ENCODE data around the gene TBC1D2.

TBC1D2 gene

DNA sequence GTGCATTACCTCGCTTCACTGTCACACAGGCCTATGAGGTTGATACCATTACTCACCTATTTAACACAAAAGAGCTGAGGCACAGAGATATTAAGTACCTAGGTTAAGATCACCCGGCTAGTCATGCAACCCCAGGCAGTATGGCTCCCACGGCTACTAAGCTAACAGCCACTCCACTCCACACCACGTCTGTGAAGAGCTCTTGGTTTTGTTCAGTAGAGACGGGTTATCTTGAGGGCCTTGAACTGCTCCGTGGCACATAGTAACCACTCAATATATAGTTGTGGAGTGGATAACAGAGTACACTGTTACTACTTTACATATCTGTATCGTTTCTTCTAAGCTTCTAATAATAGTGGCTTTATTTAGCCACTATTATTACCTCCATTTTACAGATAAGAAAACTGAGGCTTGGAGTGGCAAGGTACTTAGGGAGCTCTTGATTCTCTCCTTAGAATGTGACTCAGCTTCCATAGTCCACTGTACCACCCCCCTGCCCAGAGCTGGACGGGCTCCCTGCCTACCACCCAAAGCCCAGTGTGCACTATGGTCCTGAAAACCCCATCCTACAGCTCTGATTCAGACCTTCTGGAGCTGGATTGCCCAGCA lies 62.0 kb downstream of the TBC1D2 start:
- DNase-seq (ENCODE audit: low read depth), result no peak
- H3K4me3 ChIP-seq (ENCODE audit: low read length), result peak overlapping the region; percentile 54

GRCh38 chr9:98192503-98193335 lies 62.7 kb downstream of the TBC1D2 start, which contains the start of gene CORO2A:
CORO2A (minus strand) TSS chr9:98192637; CDS start chr9:98157660, 34,977 bp downstream.
- DNase-seq (ENCODE audit: low read depth), result peak; percentile 92
- TF ChIP-seq CTCF (IDR thresholded peaks at IDR 0.05; ENCODE audit: insufficient read depth, low read depth, low read length, missing control alignments), result peak; percentile 40
- peak within 1 kb of the TSS; percentile 67 for H3K4me3 ChIP-seq (ENCODE audit: low read length)

More for the DNA sequence above, 62.0 kb downstream of the TBC1D2 start:
- no peak for TF ChIP-seq CTCF (IDR thresholded peaks at IDR 0.05; ENCODE audit: insufficient read depth, low read depth, low read length, missing control alignments)

GRCh38 chr9:98191671-98192502 lies 63.6 kb downstream of the TBC1D2 start:
- no peak for TF ChIP-seq CTCF (IDR thresholded peaks at IDR 0.05; ENCODE audit: insufficient read depth, low read depth, low read length, missing control alignments)
- H3K4me3 ChIP-seq (ENCODE audit: low read length), result peak overlapping the region; percentile 67
- peak; percentile 71 for DNase-seq (ENCODE audit: low read depth)

- H3K4me3 ChIP-seq (ENCODE audit: low read length), result peak overlapping the region; percentile 67
- no peak for TF ChIP-seq CTCF (IDR thresholded peaks at IDR 0.05; ENCODE audit: insufficient read depth, low read depth, low read length, missing control alignments)
- no peak for DNase-seq (ENCODE audit: low read depth)
These were observed 64.3 kb downstream of the TBC1D2 start for GRCh38 chr9:98191181-98191608.

DNA sequence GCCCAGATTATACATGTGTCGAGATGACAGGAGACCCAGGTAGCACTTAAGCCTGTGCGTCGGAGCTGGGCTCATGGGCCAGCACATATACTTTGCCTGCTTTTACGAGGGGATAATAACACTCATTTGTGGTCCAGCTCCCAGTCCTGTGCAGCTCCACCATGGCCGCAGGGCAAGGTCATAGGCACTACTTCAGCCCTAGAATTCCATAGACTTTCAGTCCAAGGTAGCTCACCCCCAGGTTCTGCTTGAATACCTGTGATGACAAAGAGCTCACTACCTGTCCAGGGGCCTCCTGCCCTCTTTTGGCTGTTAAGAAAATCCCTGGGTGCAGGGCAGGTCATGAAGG lies 64.7 kb downstream of the TBC1D2 start:
- DNase-seq (ENCODE audit: low read depth), result no peak
- no peak overlapping the region for H3K4me3 ChIP-seq (ENCODE audit: low read length)
- TF ChIP-seq CTCF (IDR thresholded peaks at IDR 0.05; ENCODE audit: insufficient read depth, low read depth, low read length, missing control alignments), result no peak

DNA sequence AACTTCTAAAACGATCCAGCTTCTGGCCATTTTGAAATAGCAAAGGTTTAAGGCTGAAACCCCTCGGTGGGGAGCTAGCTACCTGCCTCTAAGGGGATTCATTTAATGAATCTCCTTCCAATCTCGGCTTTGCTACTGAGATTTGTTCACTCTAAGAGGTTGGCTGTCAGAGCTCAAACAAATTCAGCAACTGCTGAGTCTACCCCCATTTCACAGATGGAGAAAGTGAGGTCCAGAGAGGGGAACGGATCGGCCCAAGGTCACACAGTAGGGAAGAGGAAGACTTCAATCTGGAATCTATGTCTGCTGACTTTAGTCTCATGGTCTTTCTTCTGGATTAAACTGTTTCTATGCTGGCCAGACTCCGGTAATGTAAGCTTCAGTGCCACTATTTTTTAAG lies 66.0 kb downstream of the TBC1D2 start:
- H3K4me3 ChIP-seq (ENCODE audit: low read length), result no peak overlapping the region
- no peak for TF ChIP-seq CTCF (IDR thresholded peaks at IDR 0.05; ENCODE audit: insufficient read depth, low read depth, low read length, missing control alignments)
- DNase-seq (ENCODE audit: low read depth), result no peak

Data from epithelial cell of esophagus (primary cell).